Gastroesophageal sphincter (tissue), 3 donors: ENCODE measurements around the gene ARHGEF10L.

ENCODE experiments used
- CTCF ChIP-seq, 4 experiments: fragments of 200-600 bp in 2 of 4; fragments of 450-650 bp in 2 of 4; sonication (generic) in 1 of 4; IDR thresholded peaks; one replicate each; pipeline ENCODE4 v1.5.1; 2017 to 2019; ENCODE audit warnings: antibody characterized with exemption in 4 of 4, mild to moderate bottlenecking in 2 of 4, moderate library complexity in 2 of 4
- POLR2AphosphoS5 ChIP-seq: sonication (generic); formaldehyde crosslinking; IDR thresholded peaks from one replicate; pipeline ENCODE4 v1.6.1; 2017; ENCODE audit warnings: antibody characterized with exemption

- peak in 3 of 4 experiments; percentile 73 to 85 (median 83) for TF ChIP-seq CTCF (IDR thresholded peaks at IDR 0.05)
- no peak for TF ChIP-seq POLR2AphosphoS5
These were observed 122.2 kb downstream of the ARHGEF10L start for GRCh38 chr1:17661546-17662157.
